Measurements from ENCODE around the gene GALR2.

- TF ChIP-seq POLR2AphosphoS5 (IDR thresholded peaks at IDR 0.05): no peak
- TF ChIP-seq, protein P1, sequence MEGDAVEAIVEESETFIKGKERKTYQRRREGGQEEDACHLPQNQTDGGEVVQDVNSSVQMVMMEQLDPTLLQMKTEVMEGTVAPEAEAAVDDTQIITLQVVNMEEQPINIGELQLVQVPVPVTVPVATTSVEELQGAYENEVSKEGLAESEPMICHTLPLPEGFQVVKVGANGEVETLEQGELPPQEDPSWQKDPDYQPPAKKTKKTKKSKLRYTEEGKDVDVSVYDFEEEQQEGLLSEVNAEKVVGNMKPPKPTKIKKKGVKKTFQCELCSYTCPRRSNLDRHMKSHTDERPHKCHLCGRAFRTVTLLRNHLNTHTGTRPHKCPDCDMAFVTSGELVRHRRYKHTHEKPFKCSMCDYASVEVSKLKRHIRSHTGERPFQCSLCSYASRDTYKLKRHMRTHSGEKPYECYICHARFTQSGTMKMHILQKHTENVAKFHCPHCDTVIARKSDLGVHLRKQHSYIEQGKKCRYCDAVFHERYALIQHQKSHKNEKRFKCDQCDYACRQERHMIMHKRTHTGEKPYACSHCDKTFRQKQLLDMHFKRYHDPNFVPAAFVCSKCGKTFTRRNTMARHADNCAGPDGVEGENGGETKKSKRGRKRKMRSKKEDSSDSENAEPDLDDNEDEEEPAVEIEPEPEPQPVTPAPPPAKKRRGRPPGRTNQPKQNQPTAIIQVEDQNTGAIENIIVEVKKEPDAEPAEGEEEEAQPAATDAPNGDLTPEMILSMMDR (IDR thresholded peaks at IDR 0.05): no peak
Measured at GRCh38 chr17:76074390-76075363, at the start of gene GALR2.
